OCI-M2 (cell line): ENCODE data around the gene KLF11.
"Not testable (repeated sequence)": the region's sequence is repeated elsewhere in the genome, so short reads cannot be mapped to it uniquely, and the experiment has no call there.

Experiments
- DNase-seq: peaks from one replicate; lab custom pipeline; 2025; ENCODE audit not compliant: unreplicated experiment; lab: John Stamatoyannopoulos, UW

KLF11 gene

DNA sequence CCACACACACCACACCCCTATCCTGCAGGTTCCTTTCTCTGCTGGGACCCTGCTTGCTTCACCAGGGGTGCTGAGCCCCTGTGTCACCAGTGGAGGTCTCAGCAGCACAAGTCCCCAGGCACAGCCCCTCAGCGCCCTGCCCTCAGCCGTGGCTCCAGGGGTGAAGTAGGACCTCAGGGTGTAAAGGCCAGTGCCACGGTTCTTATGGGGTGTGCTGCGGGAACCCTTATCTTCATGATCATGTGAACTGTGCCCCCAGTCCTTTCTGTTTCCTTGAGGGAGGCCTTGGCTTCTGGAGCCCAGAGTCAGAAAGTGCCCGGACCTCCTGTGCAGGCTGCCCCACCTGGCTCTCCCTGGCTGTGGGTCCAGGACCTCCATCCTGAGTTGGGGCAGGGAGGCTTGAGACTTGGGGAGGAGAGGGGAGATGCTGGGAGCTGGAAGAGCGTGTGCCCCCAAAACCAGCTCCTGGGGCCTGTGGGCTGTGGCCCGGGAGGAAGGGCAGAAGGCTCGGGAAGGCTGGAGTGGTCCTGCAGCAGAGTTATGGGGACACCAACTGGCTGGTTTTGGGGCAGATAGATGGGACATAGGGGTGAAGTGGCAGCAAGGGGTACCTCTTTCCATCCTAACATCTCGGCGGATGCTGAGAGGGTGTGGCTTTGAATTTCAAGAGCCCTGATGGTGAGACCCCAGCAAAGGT, 20.2 kb upstream of the KLF11 start:
- DNase-seq, result no peak

DNA sequence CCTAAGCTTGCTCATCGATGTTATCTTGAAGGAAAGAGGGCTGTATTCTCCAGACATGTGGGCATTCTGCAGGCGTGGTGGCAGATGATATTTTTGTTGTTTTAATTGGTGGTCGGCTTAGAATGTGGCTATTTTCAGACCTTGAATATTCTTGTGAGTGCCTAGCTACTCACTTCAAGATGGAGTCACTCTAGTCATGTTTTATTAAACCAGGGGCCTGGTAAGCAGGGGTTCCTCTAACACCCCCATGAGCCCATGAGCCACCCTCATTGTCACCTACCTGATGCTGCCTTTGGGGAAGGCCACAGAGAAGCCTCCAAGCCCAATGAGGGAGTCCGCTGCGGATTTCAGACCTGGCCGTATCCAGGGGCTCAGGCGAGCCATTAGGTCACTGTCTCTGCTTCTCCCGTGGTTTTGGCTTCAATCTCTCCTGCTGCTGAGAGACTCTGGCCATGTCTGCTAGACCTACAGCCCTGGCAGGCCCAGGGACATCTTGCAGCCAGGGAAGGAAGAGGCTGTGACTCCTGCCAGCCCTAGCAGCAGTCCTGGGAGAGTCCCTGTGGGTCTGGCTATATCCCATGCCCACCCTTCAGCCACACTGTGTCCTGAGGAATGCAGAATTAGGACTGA, 16.3 kb upstream of the KLF11 start:
- no peak for DNase-seq

DNA sequence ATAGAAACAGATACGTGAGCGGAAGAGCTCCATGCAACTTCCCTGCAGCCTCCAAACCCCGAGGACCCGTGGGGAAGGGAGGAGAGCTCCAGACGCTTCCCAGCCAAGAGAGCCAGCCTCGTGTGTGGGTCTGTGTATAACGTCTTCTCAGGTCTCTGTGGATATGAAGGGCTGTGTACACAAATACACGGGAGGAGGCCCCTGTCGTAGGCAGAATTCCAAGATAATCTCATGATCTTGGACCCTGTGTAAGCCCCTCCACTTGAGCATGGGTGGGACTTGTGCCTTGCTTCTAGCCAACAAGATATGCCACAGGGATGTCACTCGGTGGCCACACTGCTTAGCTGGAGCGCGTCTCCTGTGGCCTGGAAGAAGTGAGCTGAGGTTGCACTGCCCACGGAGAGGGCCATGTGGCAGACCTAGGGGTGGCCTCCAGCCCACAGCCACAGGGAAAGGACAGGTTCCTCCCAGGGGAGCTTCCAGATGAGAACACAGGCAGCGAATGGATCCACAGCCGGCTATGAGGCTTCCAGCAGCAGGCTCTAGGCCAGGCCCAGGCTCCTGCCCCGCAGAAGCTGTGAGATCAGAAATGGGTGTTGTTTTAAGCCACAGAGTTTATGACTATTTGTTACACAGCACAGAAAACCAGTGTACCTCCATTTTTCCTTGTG, 15.6 kb upstream of the KLF11 start:
- DNase-seq, result no peak

DNA sequence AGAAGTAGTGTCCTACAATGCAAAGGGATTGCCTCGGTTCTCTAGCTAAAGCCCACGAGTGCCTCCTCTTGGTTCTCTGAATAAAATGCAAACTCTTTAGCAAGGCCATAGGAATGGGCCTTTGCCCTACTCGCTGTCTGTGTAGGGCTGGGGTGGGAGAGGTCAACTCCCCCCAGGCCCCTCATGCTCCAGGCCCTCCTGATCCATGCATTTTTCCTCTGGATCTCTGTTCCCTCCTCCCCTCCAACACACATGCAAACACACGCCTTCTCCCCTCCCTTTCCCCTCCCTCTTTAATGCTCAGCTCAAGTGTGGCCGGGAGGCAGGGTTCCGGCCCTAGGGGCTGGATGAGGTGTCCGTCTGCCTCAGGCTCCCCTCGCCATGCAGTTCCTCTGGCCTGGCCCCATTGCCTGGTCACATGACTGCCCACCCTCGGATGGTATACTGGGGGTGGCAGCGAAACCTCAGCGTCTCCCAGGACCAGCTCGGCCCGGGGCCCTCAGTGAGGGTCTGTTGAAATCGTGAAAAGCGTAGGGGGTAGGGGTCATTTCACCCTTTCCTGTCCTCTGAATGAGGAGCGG, 14.9 kb upstream of the KLF11 start:
- DNase-seq, result no peak

DNA sequence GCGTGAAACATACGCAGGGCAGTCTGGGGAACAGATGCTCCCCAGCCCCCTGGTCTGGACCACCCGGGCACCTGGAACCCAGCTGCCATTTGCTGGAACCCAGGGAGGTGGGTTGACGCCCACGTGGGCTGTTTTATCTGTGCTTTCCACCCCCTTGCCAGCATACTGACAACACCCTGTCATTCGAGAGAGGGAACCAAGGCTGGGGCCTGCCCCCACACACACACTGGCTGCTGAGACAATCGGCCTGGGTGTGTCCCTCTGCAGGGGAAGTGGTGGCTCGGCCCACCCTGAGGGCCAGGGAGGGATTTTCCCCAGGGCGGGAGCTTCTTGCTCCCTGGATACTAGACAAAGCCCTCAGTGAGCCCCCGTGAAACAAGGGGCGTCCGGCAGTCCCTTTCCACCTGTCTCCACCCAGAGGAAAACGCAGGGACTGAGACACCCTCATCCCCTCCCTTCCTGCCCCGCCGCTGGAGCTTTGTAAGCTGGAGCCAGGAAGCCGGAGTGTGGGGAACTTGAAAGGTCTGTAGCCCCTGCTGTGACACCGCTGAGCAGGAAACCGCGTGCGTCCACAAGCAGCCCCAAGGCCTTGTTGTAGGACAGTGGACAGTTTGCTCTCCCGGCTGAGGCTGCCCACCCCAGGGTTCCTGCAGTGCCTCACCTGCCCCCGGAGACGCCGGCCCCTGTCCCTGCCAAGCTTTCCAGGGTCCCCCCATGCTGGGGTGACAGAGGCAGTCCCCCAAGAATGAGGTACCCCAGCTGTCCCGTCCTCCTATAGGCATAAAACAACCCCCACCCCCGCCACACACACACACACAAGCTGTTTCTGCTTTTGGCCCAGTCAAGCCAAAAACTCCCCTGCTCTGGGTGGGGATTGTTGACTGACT, 14.1 kb upstream of the KLF11 start:
- DNase-seq, result peak; percentile 55

DNA sequence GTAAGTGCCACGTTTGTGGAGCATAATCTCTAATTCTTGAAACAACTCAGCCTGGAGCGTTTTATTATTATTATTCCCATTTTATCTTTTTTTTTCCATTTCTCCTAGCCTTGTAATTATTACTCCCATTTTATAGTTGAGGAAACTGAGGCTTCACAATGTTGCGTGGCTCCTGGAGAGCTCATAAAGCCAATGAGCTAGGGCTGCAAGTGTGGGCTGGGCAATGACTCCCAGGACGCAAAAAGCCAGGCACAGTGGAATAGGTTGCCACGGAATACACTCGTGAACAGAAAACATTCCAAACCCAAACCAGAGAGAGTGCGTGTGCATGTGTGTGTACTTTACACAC, 13.5 kb upstream of the KLF11 start:
- DNase-seq, result no peak

DNA sequence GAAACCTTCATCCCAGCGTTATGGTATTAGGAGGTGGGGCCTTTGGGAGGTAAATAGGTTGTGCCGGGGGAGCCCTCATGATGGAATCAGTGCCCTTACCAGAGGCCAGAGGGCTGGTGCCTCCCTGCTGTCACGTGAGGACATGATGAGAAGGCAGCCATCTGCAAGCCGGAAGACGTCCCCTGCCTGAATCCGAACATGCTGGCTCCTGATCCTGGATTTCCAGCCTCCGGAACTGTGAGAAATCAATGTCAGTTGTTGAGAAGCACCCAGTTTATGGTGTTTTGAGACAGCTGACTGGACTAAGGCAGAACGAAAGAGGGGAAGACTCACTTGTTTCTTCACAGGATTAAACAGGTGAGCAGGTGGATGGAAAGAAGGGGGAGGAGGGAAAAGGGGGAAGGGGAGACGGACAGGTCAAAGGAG, 13.0 kb upstream of the KLF11 start:
- DNase-seq, result no peak

DNA sequence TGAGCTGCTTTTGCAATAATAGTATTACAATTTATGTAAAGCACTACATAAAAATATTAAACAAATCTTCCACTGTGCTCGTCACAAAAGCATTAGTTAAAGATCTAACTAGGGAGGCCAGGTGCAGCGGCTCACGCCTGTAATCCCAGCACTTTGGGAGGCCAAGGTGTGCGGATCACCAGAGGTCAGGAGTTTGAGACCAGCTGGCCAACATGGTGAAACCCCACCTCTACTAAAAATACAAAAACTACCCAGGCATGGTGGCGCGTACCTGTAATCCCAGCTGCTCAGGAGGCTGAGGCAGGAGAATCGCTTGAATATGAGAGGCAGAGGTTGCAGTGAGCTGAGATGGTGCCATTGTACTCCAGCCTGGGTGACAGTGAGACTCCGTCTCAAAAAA, 12.6 kb upstream of the KLF11 start:
- DNase-seq, result not testable (repeated sequence)

DNA sequence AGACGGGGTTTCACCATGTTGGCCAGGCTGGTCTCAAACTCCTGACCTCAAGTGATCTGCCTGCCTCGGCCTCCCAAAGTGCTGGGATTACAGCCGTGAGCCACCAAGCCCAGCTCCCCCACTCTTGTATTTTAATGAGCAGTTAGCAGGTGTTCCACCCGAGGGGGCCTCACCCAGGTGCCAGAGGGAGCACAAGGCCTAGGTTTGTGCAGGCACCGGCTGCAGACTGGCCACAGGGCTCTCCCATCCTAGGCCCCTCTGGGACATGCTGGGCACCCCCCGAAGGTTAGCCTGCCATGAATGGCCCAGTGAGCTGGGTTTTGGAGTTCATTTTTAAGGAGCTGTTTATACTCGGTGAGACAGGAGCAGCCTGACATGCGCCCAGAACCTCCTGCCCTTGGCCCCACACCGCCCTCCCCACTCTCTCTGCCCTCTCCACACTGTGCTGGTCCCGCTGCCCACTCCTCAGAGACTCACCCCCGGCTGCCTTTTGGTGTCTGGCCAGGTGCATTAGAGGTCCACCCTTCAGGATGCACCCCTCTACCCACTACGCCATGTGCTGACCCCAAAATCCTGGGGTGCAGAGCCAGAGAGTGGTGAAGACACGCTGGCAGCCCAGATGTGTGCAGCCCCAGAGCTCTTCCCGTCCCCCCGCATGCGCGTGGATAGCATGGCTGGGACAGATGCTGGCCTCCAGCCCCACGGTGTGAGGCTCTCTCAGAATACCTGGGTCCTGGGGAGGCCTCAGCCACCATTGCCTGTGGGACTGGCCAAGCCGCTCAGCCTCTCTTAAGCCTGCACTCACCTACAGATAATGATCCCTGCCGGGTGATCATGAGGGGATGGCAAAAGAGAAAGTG, 11.2 kb upstream of the KLF11 start:
- no peak for DNase-seq

DNA sequence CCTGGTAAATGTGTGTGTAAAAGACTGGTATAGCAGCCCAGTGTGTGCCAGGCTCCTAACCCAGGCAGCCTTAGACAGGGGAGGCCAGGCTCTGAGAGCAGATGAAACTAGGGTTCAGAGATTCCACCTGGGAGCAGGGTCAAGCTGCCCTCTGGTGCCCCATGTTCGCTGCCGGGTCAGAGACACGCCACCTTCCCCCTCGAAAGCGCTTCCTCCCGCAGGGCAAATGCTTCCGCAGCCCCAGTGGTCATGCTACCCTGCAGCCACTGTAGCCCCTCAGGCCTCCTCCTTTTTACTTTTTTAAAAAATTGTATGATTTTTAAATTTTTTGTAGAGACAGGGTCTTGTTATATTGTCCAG, 10.6 kb upstream of the KLF11 start:
- no peak for DNase-seq

DNA sequence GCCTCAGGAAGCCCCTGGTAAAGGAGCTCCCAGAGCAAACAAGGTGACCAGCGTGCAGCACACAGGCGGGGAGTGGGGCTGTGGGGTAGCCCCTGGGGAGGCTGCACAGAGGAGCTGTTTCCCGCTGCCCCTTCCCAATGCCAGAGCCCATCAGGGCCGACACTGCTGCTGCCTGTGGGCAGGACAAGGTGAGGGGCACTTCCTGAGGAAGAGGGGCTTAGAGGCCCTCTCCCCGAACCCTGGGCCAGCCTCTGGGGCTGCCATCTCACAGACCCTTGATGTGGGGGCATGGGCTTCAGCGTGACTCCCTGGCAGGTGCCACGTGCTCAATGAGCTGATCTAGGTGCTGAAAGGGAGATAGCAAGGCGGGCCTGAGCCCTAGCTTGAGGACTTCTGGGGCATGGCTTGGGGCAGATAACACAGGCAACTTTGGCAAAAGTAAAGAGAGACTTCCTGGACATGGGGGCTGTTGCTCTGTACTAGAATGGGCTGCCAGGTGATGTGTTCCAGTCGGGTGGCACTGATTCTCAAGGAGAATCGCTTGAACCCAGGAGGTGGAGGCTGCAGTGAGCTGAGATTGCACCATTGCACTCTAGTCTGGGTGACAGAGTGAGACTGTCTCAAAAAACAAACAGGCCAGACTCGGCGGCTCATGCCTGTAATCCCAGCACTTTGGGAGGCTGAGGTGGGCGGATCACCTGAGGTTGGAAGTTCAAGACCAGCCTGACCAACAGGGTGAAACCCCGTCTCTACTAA, 9.9 kb upstream of the KLF11 start:
- no peak for DNase-seq

DNA sequence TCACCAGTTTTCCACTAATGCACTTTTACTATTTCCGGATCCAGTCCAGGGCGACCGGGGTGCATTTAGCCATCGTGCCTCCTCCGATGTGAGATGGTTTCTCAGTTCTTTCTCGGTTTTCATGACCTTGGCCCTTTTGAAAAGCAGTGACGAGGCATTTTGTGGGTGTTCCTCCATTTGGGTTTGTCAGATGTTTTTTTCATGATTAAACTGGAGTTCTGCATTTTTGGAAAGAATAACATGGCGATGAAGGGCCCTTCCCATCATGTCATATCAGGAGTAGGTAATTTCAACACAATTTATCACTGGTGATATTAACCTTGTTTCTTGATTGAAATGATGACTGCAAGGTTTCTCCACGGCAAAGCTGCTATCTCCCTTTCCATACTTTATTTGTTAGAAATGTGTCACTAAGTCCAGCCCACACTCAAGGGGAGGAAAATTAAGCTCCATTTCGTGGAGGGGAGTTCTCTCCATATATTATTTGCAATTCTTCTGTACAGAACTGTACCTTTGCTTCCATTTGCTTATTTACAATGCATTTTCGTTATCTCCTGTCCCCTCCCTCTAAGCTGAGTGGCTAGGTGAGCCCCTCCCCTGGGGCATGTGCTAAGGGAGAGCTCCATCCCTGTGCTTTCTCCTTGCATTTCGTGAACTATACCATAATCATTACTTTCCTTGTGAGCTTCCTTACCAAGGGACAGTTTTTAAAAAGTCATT, 8.9 kb upstream of the KLF11 start:
- no peak for DNase-seq

DNA sequence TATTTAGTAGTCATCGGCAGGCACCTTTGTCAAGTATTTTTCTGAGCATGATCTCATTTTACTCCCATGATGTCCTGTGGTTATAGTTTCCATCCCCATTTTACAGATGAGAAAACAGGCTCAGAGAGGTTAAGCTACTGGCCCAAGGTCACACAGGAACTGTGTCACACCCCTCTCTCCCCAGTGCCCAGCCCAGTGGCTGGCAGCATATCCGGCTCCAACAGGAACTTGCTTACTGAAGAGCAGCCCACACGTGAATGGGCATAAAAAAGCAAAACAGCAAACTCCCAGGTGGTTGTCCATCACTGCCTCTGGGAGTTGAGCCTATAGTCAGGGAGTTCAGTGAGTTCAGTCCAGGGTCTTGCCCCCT, 8.3 kb upstream of the KLF11 start:
- no peak for DNase-seq

DNA sequence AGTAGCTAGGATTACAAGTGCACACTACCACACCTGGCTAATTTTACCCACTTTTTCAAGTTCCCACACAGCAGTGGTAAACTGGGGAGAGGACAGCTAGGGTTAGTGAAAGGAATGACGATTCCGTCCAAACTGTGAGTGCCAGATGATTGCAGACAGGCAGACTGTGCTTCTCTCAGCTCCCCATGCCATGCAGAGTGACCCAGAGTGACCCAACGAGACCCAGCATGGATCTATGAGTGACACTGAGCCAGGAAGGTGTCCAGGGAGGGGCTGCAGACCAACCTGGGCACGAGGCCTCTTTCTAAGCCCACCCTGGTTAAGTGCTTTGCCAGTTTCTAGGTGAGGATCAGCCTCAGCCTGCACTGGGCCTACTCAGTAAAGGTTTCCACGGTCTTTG, 7.7 kb upstream of the KLF11 start:
- DNase-seq, result no peak

DNA sequence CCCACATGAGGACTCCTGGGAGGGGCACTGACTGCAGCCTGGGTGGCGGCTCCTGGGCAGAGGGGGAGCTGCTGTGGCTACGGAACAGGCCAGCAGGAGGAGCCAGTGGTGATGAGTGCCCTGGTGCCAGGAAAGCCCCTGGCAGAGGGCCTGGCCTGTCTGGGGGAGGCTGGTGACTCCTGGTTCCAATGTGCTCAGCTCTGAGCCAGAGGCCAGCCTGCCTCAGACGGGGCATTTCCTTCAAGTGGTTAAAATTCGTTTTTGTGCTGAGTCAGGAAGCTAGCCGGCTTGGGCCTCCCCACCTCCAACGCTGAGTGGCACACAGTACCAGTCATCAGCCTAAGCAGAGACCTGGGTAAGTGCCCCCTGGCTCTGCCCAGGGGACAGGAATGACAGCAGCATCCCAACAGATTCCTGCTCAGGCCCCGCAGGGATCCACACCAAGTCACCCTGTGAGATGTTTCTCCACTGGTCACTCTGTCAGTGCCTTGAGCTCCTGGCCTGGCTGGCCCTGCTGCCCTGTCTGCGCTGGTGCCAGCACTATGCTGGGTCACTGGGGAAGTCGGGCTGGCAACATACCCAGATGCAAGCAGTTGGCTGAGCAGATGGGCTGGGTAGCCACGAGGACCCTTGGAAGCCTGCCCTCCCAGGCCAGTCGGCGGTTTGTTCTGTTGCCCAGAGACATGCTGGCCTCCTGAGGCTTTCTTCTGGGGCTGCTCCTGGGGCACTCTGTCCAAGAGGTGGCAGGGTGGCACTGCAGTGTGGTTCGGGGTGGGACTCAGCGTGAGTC, 7.1 kb upstream of the KLF11 start:
- no peak for DNase-seq

DNA sequence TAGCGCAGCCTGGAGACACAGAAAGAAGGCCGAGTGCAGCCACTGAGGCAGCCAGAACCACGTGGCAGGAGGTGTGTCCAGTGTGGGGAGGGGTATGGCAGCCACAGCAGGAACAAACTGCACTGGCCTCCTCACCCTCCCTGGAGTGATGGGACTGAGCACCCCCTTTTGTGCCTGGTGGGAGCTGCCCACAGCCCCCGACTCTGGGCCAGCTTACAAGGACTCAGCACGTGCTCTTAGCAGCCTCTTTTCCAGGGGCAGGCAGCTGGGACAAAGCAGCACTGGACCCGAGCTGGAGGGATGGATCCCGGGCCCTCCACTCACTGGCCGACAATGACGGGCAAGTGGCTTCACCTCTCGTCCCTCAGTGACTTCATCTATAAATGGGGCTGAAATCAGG, 5.2 kb upstream of the KLF11 start:
- no peak for DNase-seq

DNA sequence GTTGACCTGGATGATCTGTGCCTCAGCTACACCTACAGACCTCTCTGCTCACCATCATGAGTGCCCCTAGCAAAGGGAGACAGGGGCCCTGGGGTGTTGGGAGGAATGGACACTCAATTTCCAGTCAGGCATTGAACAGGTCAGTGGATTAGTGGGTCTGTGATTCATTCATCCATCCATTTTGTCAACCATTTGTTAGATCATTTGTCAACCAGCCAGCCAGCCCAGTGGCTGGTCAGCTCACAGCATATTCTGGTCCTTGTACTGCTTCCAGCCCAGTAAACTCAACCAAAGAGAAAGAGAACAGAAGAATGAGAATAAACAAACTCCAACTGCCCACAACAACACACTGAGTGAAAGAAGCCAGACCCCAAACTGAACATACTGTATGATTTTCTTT, 4.6 kb upstream of the KLF11 start:
- no peak for DNase-seq

DNA sequence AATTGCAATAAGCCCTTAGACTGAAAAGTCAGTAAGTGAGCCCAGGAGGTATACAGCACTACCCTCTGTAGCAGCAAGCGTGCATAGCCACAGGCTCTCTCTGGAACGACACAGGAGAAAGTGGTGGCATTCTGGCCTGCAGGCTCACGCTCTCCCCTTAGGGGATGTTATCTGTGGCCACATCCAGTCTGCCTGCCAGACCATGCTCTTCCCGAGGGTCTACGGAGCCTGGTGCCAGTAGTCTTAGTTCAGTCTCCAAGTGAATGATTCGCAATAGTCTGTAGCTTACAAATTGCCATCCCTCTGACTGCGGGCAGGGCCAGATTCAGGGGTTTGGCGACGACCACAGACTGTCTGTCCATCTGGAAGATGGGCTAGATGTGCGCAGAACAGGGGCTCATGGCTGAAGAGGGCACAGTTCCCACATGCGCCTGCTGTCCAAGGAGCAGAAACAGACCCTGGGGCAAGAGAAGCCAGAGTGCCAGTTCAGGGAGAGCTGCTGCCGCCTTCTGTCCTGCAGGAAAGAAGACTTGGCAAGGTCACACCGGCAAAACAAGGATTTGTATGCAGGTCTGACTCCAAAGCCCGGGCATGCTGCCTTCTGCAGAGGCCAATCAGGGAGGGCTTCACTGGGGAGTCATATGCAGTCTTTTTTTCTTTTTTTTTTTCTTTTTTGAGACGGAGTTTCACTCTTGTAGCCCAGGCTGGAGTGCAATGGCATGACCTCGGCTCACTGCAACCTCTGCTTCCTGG, 3.5 kb upstream of the KLF11 start:
- no peak for DNase-seq
